NCI-H2227 treated with DMSO at 0.1 percent for 48 hours (cell line): Measurements from ENCODE around the gene RIPOR3.
"Not testable (repeated sequence)": the region's sequence is repeated elsewhere in the genome, so short reads cannot be mapped to it uniquely, and the experiment has no call there.

Experiments used
- DNase-seq: peaks from one replicate; lab custom pipeline; 2025; lab: John Stamatoyannopoulos, UW

The RIPOR3 gene

DNA sequence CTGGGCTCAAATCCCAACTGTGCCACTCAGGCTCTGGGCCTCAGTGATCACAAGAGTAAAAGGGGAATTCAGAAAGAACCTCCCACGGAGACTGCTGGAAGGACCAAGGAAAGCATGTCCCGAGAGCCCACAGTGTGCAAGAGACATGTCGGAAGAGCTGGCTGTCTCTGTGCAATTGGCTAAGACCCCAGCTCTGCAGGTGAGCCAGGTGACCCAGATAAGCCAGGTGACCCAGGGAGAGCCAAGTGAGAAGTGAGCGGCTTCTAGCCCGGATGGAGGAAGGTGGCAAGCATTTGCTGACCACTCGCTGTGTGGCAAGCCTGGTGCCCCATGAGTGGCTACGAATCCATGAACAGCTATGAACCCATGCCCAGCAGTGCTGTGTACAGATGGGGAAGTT lies 59.1 kb downstream of the RIPOR3 start:
- no peak for DNase-seq

DNA sequence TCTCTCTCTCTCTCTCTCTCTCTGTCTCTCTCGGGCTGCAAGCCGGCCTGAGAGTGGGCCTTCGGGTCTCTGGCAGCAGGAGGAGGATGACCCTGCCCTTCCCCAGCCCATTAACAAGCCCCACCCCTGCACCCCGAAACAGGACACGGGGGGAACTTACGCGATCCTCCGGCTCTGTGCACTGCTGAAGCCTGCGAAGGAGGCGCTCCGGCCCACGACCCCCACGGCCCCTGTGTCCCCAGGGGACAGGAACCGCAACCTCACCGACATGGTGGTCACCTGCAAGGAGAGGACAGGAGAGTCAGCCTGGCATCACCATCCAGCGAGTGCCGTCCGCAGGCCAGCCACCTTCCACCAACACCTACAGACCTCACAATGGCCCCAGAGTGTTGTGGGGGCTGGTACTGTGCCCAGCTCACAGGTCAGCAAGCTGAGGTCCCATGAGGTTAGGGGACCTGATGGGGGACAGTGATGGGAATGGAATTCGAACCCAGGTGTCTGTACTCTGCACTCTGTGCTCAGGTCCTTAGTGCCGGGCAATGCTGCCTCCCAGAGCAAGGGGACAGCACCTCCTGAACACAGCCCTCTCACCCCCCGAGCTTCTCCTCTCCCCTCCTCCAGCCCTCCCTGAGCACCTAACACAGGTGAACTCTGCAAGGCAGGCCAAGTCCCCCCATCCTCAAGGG lies 60.6 kb downstream of the RIPOR3 start:
- no peak for DNase-seq

DNA sequence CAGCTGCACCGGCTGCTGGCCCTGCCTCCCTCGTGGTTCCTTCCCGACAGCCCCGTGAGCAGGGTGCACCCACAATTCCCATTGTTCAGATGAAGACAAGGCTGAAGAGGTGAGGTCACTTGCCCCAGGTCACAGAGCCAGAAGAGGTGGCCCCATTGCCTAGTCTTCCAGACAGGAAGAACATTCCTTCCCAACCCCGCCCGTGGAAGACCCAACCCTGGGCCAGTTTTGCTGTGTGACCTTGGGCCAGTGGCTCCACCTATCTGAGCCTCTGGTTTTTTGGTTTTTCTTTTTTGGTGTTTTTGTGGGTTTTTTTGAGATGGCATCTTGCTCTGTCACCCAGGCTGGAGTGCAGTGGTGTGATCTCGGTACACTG lies 61.7 kb downstream of the RIPOR3 start:
- DNase-seq: no peak

DNA sequence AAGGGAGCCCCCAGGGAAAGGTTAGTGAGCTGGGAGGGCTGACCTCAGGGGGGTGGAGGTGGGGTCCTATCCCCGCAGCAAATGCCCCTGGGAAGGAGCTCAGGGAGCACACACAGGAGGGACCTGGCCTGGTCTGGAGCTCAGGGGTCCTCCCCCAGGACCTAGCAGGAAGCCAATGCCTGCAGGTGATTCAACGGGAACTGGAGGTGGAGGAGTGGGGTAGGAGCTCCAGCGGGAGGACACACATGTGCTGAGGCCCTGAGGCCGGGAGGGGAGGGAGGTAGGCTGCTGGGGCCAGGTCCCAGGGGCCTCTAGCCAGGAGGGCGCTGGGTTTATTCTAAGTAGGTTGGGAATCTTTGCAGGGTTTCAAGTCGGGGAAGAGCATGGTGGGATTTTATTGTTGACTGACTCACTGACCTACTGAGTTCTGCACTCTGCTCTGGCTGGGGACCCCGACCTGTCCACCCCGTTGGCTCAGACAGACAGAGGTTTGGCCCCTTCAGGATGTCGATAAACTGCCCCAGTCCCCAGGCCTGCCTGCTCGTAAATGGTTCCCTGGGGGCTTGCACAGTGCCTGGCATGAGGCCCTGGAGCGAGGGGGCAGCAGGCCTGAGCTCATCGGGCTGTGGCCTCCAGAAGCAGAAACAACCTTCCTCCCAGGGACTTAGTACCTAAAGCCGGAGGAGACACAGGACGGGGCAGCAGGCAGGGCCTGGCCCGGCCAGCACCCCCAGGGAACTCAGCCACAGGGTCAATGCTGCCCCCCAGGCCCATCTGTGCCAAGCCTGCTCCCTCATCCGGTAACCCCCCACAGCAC lies 62.3 kb downstream of the RIPOR3 start:
- no peak for DNase-seq

DNA sequence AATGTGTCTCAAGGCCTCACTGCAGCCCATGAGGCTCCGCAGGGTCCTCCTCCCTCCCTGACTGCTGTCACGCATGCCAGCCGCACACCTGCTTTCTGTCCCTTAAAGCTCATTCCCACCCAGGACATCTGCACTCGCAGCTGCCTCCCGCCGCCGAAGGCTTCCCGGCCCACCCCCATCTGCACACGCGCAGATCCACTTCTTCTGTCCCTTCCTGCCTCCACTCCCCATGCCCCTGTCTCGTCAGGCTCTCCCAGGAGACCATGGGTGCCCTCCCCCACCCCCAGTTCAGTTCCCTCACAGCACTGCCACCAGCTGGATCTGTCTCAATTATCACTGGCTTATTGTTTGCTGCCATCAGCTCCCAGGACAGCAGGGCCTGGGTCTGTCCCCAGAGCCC lies 63.0 kb downstream of the RIPOR3 start:
- DNase-seq: no peak

DNA sequence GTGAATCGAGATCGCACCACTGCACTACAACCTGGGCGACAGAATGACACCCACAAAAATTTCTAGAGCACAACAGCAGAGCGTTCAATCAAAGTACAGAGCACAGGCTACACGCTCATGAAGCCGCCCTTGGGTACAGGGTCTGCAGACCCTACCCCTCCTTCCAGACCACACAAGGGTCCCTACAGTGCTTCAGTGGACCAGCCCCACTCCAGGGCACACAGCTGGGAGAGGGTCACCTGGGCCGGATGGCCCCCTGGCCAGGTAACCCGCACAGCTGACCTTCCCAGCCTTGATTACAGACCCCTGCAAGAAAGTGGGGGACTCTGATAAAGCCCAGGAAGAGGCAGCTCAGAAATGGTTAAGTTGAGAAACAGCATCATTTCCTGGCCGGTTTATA lies 63.6 kb downstream of the RIPOR3 start:
- no peak for DNase-seq

DNA sequence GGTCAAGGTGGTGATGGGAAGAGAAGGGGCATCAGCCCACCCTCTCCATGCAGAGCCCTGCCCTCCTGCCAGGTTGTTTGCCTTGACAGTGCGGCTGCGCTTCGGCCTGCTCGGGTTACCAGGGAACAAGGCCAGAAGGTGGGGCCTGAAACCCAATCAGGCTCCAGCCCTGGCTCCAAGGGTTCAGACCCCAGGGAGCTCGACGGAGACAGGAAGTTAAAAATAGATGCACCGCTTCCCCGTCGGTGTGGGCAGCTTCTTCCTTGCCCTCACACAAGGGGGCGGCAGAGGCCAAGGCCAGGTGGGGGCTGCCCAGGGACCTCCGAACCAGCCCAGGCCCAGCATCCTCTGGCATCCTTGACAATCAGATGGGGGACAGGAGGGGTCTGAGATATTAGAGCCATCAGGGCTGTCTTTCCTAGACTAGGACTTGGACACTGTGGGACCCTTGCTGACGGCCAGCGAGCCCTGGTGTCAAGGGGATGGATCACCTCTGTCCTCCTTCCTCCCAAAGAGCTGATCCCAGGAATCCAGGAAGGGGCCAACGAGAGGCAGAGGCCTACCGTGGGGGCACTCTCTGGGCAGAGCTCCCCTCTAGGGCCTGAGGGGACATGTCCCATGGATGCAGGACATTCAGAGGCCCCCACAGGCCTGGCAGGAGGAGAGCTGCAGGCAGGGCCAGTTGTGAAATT lies 65.2 kb downstream of the RIPOR3 start:
- no peak for DNase-seq

DNA sequence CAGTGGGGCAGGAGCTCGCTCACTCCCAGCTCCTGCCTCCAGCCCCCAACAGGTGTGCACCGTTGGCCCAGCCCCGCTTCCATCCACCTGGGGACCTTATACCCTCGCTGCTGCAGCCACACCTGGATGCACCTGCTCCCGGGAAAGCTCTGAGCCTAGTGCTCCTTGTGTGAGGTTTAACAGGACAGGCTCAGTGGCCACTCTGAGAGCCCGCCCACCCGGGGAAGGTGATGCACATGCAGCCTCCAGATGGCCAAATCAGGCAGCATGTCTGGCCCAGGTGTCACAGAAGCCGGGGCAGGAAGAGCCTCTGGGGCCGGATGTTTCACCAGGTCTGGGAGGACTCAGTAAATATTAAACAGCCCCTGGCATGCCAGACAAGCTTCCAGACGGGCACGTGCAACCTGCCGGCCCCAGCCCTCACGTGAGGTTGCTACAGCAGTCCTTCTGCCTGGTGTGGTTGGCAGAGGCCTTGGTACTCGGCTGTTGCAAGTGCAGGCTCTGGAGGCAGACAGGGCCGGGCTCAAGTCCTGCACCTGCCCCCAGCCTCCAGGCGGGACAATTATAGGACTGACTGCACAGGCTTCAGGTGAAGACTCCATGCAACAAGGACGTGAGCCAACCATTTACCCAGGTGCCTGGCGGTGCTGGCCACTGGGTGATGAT lies 66.9 kb downstream of the RIPOR3 start:
- DNase-seq: no peak

DNA sequence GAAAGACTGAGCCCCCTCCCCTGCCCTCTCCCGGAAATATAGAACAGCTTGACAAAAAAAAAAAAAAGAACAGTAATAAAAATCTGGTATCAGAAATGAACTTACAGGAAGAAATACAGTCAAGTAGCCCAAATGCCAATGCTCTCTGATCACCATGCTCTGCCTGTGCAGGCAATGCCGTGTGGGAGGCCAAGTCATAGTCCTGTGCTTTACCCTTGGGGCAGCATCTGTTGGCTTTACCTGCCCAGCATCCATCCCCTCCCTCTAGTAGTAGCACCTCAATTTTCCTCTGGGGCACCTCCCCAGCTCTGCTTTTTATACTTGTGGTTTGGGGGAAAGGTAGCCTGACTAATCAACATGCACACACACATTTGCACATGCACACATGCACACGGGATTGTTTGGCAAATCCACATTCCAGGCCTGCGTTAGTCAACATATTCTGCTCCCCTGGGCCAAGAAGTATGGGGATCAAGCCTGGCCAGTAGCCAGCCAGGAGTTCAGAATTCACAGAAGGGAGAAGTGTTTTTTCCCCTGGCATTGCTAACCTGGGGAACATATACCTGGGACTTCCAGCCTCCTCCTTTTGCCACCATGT lies 70.2 kb downstream of the RIPOR3 start:
- DNase-seq: no peak

DNA sequence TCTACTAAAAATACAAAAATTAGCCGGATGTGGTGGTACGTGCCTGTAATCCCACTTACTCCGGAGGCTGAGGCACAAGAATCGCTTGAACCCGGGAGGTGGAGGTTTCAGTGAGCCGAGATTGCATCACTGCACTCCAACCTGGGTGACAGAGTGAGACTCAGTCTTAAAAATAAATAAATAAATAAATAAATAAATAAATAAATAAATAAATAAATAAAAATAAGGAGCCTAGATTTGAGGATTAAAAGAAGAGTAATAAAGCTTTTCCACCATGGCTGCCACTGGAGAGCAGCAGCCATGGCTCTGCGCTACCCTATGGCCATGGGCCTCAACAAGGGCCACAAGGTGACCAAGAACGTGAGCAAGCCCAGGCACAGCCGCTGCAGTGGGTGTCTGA lies 70.9 kb downstream of the RIPOR3 start:
- DNase-seq: not testable (repeated sequence)

DNA sequence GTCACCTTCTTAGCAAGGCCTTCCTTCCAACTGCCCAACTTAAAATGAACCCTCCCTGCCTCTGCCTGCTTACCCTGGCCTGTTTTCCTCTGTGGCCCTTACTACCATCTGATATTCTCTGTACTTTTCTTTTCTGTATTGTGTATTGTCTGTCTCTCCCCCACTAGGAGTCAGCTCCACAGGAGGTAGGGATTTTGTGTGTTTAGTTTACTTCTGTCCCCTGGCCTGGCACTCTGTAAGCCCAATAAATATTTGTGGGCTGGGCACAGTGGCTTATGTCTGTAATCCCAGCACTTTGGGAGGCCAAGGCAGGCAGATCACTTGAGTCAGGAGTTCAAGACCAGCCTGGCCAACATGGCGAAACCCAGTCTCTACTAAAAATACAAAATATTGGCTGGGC lies 72.8 kb downstream of the RIPOR3 start:
- DNase-seq: no peak

DNA sequence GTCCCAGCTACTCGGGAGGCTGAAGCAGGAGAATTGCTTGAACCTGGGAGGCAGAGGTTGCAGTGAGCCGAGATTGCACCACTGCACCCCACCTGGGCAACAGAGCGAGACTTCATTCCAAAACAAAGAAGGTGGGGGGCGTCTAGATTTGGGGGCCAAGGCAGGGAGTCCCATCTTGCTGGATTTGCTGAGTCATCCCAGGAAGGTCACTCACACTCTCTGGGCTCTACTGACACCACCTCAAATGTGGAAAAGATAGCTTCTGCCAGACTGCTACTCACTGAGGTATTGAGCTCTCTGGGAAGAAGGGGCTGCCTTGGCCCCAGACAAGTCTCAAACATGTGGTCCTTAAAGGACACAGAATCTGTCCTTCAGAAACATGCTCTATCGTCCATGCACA lies 74.3 kb downstream of the RIPOR3 start:
- no peak for DNase-seq

DNA sequence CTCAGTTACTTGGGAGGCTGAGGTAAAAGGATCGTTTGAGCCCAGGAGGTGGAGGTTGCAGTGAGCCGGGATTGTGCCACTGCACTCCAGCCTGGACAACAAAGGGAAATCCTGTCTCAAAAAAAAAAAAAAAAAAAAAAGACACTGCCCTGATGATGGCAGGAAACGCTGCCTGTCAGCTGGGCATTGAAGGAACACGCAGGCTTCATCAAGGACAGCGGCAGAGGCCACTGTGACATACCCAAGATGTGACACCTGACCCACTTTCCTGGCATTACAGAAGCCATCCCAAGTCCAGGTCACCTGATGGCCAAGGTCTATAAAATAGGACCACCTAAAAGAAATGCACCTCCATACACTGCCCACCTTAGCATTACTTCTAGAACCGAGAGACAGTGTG lies 75.9 kb downstream of the RIPOR3 start:
- no peak for DNase-seq

DNA sequence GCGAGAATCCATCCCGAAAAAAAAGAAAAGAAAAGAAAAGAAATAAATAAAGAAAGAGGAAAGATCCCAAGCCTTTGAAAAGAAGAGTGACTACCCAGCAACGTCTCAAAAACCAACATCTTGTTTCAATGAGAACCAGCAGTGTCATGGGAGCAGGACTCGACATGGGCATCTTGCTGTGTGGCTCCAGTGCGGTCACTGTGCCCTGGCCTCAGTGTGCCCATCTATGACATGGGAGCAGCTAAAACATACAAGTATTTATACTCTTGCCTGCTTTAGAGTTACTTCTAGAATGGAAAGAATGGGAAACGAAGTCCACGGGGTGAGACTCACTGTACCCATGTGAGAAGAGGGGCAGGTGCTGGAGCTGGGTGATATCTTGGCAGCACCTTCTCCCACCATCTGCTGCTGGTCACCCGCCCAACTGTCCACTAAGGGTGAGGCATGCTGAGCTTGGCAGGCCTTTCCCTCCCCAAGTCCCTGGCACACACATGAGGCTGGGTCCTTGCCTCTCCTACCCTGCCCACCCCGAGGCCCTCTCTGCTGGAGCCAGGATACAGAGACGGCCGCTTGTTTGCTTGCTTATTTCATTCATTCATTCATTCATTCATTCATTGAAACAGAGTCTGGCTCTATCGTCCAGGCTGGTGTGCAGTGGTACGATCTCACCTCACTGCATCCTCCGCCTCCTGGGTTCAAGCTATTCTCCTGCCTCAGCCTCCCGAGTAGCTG lies 77.7 kb downstream of the RIPOR3 start:
- no peak for DNase-seq

DNA sequence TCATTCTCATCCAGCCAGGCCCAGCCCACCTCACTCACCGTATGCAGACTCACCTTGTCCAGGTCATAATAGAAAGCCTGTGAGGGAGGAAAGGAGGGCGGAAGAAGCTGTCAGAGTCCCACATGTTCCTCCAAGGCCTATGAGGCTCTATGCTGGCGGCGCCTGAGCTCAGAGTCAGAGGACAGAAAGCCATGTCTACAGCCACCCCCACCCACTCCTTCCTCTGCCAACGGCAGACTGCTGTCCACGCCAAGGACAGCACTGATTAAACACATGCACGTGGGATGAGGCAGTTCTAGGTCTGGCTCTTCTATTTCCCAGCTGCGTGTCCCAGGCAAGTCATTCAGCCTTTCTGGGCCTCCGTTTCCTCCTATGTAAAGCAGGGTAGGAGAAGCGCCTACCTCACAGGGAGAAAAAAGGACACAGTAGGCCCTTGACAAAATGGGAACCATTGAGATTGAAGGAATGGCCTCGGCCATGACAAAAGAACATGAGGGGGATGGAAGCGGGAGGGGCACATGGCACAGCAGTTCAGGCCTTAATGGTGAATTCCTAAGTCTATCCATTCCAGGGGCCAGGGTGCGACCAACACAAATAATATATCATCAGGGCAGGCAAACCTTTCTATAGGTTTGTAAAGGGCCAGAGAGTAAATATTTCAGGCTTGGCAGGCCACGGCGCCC lies 80.1 kb downstream of the RIPOR3 start:
- no peak for DNase-seq

DNA sequence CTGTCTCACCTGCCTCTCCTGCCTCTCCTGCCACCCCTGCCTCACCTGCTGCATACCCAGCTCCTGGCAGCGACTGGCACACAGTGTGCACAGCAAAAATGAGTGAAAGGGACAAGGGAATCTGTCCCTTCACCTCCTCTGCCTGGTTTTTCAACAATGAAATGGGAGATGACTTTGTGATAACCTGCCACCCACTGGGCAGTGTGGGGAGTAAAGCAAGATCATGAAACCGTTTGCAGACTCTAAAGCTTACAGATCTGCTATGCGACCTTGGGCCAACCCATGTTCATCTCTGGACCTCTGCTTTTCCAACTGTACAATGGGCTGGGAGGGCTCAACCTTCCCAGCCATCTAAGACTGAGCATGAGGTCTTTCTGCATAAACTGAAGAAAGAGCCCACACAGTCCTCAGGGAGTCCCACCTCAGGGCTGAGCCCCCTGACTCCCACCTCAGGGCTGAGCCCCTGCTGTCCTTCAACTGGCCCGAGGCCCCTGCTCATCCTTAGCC lies 81.1 kb downstream of the RIPOR3 start:
- no peak for DNase-seq

DNA sequence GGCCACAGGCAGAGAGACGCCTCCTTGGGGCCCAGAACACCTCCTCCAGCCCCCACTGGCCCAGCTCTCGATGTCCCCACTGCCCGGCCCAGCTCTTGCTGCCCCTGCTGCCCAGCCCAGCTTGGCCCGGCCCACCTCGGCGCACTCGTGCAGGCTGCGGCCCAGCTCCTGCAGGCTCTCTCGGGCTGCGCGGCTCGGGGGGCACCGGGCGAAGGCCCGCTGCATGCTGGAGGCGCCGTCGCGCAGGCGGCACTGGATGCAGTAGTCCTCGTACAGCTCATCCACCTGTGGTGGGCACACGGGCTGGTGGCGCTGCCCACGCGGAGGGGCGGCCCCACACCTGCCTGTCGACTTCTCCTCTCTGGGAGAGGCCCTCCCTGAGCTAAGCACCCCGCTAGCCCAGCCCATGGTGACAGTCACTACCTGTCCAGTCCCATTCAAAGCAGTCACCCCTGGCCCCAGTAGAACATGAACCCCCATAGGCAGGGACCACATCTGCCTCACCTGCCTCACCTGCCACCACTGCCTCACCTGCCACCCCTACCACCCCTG lies 81.8 kb downstream of the RIPOR3 start:
- DNase-seq: no peak

DNA sequence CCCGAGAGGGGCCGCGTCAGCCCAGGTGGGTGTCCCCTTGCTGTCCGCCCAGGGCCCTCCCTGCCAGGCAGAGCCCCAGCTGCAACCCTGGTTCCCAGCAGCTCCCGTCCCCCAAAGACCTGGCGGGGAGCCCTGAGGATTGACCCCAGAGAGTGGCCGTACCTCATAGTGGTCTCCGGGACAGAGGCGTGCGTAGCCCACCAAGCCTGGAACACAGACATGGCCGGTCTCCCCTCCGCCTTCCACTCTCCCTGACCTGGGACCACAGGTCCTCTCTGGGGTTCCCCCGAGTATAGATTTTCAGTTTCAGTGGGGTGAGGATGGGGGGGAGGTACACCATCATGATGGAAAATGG lies 82.6 kb downstream of the RIPOR3 start:
- DNase-seq: no peak

DNA sequence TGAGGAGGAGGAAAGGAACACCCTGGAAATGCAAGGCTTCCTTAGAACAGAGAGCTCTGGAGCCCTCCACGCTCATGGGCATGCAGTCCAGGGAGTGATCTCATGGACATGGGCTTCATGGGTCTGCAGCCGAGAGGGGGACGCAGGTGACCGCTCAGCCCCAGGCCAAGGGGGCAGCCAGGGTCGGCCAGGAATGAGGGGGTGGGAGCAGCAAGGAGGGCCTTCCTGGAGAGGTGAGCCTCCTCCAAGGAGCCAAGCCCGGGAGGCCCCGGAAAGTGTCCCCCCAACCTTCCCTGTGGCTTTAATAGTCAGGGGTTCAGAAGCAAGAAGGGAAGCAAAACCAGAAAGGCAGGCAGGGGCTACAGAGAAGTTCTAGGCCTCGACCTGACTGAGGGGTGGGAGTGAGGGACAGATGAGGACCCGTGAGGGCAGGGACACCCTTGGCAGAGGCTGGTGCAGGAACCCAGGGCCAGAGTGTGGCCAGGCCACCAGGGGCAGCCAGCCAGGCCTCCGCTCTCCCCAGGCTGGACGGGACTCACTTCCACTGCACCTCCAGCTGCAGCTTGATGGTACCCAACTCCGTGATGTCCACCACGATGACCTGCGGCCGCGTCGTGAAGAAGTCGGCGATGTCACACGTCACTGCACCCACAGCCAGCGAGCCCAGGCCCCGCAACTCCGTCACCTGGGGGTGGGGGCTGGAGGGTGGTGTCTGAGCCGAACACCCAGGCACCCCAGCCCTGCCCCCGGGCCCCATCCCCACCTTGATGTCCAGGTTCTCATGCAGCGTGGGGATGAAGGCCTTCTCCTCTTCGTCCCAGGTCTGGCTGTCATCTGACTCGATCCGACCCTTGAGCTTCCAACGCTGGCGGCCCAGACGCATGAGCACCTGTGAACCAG lies 83.2 kb downstream of the RIPOR3 start:
- no peak for DNase-seq
